GM12874 (cell line): ENCODE measurements around the gene C2orf49.

Experiments
- TF ChIP-seq, protein P1 (sequence below): IDR thresholded peaks from 2 replicates; pipeline ENCODE4 v1.5.1; 2011; ENCODE audit warnings: low read depth, mild to moderate bottlenecking, control low read depth, low read length, moderate library complexity; ENCODE audit not compliant: insufficient read depth

Gene C2orf49

DNA sequence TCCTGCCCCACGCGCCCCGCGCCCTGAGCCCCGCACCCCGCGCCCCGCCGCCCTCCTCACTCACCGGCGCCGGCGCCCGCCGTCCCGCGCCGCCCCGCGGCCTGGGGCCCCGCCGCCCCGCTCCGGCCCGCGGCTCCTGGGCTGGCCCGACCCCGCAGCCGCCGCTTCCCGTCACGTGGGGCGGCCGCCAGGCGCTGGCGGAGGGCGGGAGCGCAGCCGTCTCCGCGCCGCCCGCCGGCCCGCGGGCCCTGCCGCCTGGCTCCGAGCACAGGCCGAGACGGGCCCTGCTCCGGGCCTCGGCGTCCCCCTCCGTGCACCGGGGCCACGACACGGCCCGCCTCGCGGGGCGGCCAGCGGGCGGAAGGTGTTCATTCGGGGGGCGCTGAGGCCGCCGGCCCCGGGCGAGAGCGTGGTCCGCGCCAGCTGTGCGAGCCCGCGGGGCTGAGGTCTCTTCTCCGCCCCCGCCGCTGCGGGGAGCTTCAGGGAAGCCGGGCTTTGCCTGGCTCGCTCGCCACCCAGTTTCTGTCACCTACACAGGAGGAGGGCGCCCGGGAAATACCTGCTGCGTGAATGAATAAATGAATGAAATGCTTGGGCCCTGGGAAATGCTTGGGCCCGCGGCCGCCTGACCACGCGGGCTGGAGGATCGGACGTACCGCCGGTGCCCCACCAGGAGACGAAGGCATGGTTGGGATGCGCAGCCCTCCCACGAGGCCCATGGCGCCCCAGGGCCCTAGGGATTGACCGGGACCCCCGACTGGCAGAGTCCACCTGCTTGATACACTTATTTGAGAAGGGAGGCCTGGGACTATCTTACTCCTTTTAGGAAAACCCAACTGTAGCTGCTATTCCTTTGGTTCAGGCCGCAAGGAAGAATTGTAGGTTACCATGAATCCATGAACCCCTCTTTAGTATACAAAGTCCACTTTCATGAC lies 7.5 kb upstream of the C2orf49 start, which contains the start of gene TGFBRAP1:
Gene TGFBRAP1 (minus strand): TSS at position 175 of the 935 bp plus-strand sequence. CDS start 21,434 bp downstream, outside the sequence.
- TF ChIP-seq, protein P1, sequence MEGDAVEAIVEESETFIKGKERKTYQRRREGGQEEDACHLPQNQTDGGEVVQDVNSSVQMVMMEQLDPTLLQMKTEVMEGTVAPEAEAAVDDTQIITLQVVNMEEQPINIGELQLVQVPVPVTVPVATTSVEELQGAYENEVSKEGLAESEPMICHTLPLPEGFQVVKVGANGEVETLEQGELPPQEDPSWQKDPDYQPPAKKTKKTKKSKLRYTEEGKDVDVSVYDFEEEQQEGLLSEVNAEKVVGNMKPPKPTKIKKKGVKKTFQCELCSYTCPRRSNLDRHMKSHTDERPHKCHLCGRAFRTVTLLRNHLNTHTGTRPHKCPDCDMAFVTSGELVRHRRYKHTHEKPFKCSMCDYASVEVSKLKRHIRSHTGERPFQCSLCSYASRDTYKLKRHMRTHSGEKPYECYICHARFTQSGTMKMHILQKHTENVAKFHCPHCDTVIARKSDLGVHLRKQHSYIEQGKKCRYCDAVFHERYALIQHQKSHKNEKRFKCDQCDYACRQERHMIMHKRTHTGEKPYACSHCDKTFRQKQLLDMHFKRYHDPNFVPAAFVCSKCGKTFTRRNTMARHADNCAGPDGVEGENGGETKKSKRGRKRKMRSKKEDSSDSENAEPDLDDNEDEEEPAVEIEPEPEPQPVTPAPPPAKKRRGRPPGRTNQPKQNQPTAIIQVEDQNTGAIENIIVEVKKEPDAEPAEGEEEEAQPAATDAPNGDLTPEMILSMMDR = no peak

DNA sequence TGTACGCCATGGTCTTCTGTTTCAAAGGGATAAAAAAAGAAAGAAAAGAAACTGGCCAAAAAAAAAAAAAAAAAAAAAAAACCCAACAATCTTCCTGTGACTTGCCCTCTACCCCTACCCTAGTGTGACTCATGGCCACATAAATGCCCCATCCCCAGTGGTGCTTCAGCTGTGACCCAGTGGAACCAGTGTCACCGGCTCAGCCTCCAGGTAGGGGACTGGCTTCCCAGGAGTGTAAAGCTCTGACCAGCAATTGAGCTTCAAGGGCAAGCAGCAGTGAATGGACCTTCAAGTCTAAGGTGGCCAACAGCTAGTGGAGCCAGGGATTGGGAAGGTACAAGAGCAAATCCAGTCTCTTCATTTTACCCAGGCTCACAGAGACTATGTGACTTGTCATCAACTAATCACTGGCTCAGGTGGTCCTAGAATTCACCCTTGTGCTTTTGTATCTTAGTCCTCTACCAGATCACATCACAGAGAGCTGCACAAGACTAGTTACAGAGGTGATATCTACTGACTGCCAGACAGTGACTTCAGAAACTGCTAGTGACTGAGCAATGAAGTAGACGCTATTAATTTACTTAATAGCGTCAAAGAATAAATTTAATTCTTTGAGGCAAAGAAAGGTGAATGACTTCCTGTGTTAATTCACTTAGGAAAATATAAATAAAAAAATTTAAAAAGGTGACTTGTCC lies 6.5 kb upstream of the C2orf49 start:
- TF ChIP-seq, protein P1 = no peak

DNA sequence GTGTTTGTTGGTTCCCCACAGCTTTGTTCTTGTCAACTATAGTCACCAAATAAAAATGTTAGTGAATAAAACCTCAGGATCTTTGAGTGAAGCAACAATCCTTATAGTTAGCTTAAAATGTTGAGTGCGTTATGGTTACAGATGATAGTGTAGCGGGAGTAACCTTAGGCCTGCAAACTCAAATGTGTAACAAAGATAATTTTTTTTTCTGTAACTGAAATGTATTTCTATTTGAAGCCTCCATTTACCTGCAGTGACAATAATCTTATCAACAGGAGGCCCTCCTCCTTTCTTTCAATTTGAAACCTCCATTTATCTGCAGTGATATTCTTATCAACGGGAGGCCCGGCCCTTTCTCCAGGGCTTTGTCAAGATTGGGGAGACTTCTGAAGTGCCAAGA lies 3.1 kb upstream of the C2orf49 start:
- TF ChIP-seq, protein P1 = no peak

DNA sequence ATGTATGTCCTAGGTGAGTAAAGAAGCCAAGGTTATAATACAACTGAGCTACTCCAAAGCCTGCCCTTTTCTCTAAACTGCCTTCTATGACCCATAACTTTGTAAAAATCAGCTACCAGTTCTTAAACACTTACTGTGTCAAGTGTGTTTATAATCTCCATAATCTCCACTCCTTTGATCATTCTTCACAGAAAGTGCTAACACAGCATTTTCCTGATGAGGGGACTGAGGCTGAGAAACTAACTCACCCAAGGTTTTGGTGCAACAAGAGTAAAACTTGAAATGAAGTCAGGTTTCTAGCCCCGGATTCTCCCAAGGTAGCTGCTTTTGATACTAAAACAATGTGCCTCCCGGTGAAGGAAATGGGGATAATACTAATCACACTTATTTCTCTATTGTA lies 1.9 kb upstream of the C2orf49 start:
- TF ChIP-seq, protein P1 = no peak

DNA sequence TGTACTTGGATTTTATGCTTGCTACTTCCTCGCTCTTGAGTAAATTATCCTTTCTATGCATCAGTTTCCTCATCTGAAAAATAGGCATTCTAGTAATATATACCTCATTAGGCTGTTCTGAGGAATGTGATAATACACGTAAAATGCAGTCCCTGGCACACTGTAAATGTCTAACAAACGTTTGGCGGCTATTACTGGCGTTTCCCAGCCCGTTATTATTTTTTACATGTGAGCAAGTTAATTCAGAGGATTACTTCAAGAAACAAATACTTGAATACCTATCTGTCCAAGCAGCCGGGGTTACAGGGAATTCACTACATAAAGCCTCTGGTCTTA lies 586 bp upstream of the C2orf49 start:
- TF ChIP-seq, protein P1 = no peak

DNA sequence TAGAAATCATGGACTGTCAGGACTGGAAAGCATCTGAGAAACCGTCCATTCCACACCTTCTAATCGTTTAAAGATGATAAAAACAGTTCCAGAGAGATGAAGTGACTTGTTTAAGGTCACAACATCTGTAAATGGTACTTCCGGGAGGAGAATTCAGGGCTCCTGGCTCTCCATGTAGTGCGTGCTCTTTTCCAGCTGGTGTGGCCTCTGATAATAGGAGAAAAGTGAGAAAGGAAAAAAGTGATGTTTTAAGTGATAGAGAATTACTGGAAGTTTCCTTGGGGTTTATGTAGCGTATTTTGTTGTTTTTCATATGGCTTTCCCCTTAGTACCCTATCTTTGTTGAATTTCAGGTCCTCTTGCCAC lies 663 bp downstream of the C2orf49 start:
- TF ChIP-seq, protein P1 = no peak

DNA sequence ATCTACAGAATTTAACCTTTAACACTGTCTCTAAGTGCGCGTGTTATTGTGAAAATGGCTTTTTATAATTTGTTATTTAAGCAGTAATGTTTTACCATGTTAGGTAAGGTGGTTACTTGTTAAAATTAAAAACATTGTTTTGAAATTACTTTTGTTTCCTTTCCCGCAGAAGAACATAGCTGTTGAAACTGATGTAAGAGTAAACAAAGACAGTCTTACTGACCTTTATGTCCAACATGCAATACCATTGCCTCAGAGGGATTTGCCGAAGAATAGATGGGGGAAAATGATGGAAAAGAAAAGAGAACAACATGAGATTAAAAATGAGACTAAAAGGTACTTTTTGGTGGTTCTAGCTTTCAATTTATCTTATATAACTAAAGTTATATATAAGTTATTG lies 2.1 kb downstream of the C2orf49 start:
- TF ChIP-seq, protein P1 = no peak
